Right atrium auricular region (tissue), 2 donors: ENCODE data around the gene AKT1. TPM values are rescaled to one million over a fixed set of nuclear protein-coding genes. Genes with fewer than 3 reads are reported as not detected.

Experiments used
- DNase-seq: peaks from one replicate; pipeline ENCODE4 v3.0.0-alpha.2; 2019; ENCODE audit warnings: low spot score
- H3K27ac ChIP-seq, 2 donors: fragments of 200-600 bp; sonication (generic); 1 replicate in 1 of 2; 2 replicates in 1 of 2; pipeline ENCODE4 v1.5.1; 2016 to 2019
- H3K27me3 ChIP-seq, 2 donors: fragments of 200-600 bp; sonication (generic); one replicate each; pipeline versions ENCODE4 v1.5.1 to v1.6.0; 2017 to 2019
- H3K36me3 ChIP-seq: fragments of 200-600 bp; sonication (generic); one replicate; pipeline ENCODE4 v1.5.1; 2016
- H3K4me1 ChIP-seq, 2 donors: fragments of 200-600 bp; sonication (generic); one replicate each; pipeline versions ENCODE4 v1.5.1 to v1.6.0; 2017 to 2019
- H3K4me3 ChIP-seq, 2 donors: fragments of 200-600 bp; sonication (generic); 1 replicate in 1 of 2; 2 replicates in 1 of 2; pipeline ENCODE4 v1.5.1; 2017 to 2019; ENCODE audit warnings: mild to moderate bottlenecking in 1 of 2, moderate library complexity in 1 of 2
- H3K9me3 ChIP-seq, 2 donors: fragments of 200-600 bp; sonication (generic); one replicate each; pipeline ENCODE4 v1.5.1; 2019
- CTCF ChIP-seq, 2 donors: fragments of 200-600 bp; sonication (generic); IDR thresholded peaks; one replicate each; pipeline ENCODE4 v1.5.1; 2019; ENCODE audit warnings: antibody characterized with exemption in 2 of 2
- total RNA-seq, 2 donors: library from RNA; depleted of rRNA; stranded (reverse); fragments of >200 nt; gene quantifications; one replicate each; pipeline ENCODE4 v1.1.0, GENCODE V29; 2016

Gene AKT1
- total RNA-seq, 2 donors from 2014 or later, result 77.7 to 93.8 TPM

DNA sequence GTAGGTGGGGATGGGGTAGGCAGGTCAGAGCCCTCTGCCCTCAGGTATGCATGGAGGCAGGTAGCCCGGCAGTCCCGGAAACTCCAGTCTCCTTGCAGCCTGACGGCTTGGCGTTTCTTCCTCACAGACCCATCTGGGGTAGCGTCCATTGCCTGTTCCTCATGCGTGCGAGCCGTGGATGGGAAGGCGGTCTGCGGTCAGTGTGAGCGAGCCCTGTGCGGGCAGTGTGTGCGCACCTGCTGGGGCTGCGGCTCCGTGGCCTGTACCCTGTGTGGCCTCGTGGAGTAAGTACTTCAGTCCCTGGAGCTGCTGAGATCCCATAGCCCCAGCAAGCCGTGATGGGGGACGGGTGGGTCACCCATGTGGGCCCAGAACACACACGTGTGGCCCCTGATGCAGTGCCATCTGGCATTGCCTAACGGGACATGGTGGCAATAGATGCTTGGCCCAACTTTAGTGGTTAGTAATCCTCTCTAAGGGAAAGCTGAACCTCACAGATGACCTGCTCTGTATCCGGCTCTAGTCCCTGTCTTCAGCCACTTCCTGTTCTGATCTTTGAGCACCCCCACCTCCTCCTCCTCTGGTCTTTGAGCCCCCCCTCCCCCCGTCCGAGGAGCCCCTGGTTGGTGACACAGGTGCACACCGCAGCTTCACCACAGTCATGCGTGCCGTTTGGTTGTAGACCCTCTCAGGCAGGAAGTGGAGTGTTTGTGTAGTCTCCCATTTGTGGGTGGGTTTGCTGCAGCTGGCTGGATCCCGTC lies 38.9 kb downstream of the AKT1 start:
- Histone ChIP-seq H3K27me3 (no peaks in the 10 kb centered on the region), H3K27ac (no peak overlapping the region), H3K4me1 (peaks cover 0 to 27% of the 10 kb centered on the region in 2 donors), H3K36me3 (peaks cover 40% of the 10 kb centered on the region), H3K4me3 (no peak overlapping the region), H3K9me3 (no peaks in the 10 kb centered on the region)
- TF ChIP-seq CTCF (IDR thresholded peaks at IDR 0.05), result no peak
- DNase-seq, result no peak

DNA sequence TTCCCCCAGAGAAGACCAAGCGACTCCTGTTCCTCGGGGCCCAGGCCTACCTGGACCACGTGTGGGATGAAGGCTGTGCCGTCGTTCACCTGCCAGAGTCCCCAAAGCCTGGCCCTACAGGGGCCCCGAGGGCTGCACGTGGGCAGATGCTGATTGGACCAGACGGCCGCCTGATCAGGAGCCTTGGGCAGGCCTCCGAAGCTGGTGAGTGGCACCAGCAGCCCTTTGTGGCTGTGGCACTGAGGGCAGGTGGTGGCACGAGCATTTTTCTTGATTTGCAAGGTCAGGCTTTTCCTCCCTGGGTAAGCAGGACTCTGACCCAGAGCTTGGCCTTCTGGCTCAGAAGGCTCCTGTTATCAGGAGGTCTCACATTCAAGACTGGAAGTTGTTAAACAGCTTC lies 39.9 kb downstream of the AKT1 start:
- peaks cover 40% of the 10 kb centered on the region for H3K36me3 ChIP-seq
- H3K4me3 ChIP-seq, result no peak overlapping the region
- TF ChIP-seq CTCF (IDR thresholded peaks at IDR 0.05), result no peak
- no peaks in the 10 kb centered on the region for H3K9me3 ChIP-seq
- no peak overlapping the region for H3K27ac ChIP-seq
- no peak for DNase-seq
- peaks cover 0 to 27% of the 10 kb centered on the region in 2 donors for H3K4me1 ChIP-seq
- no peaks in the 10 kb centered on the region for H3K27me3 ChIP-seq

DNA sequence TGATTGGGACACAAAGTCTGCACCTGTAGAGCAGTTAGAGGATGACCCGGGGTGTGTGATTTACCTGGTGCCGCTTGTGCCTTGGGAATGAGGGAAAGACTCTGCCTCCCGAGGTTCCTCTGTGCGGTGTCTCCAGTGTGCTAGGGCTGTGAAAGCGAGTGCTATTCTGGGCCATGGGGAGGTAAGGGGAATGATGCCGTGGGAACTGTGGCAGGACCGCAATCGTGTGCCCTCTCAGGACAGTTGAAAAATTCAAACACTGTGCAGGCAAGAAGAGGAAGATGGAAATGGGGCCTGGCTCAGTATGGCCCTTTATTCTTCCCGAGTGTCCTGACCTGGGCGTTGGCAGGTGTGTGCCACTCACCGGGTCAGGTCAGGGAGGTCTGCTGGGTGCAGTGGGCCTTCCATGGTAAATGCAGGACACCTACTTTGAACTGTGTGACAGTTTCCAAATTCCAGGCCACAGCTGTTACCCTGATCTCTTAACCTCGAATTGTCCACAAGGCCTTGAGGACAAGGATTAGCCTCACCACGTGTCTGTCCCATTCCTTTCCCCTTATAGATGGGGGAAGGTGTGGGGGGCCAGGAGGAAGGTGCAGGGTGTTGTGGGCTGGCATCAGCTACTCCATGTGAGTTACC lies 41.2 kb downstream of the AKT1 start:
- no peak for TF ChIP-seq CTCF (IDR thresholded peaks at IDR 0.05)
- no peak for DNase-seq

GRCh38 chr14:104753528-104754212 lies 41.9 kb downstream of the AKT1 start:
- Histone ChIP-seq H3K36me3 (peaks cover 26% of the 10 kb centered on the region), H3K4me1 (peaks cover 0 to 27% of the 10 kb centered on the region in 2 donors), H3K27ac (peak overlapping the region; percentile 87), H3K9me3 (no peaks in the 10 kb centered on the region), H3K27me3 (no peaks in the 10 kb centered on the region), H3K4me3 (peak overlapping the region; percentile 95 to 100)
- no peak for DNase-seq
- no peak for TF ChIP-seq CTCF (IDR thresholded peaks at IDR 0.05)

More for the DNA sequence above, 41.2 kb downstream of the AKT1 start:
- no peaks in the 10 kb centered on the region for H3K27me3 ChIP-seq
- H3K9me3 ChIP-seq, result no peaks in the 10 kb centered on the region
- H3K4me3 ChIP-seq, result peak overlapping the region; percentile 95 to 100
- peak overlapping the region in 1 of 2 donors; percentile 87 for H3K27ac ChIP-seq
- H3K4me1 ChIP-seq, result peaks cover 0 to 27% of the 10 kb centered on the region in 2 donors
- peaks cover 32% of the 10 kb centered on the region for H3K36me3 ChIP-seq

DNA sequence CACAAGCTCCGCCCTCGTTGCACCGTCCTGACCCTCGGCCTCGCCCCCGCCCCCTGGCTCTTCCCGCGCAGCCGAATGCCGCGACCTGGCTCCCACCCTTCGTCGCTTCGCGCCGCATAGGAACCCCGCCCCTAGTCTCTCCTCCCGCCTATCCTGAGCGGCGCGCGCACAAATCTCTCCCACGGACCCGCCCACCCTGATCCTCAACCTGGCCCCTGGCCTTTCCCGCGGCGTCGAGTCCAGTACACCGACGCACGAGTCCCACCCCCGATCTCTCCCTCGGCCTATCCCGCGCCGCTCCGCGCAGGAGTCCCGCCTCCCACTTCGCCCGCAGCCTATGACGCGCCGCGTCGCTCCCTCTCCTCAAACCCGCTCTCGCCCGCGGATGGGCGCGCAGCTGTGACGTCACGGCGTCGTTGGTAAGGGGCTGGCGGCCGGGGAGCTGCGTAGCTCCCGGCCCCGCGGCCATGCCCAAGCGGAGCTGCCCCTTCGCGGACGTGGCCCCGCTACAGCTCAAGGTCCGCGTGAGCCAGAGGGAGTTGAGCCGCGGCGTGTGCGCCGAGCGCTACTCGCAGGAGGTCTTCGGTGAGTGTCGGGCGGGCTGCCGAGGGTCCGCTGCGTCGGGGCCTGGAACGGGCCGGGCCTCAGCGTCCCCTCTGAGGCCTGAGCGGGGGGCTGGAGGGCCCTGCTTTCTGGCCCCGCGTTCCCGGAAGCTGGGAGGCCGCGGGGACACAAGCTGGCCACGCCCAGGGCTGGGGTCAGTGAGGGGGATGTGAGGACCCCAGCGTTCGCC lies 42.6 kb downstream of the AKT1 start, which contains the start of gene SIVA1:
Gene SIVA1 (plus strand): TSS at position 413 of the 793 bp plus-strand sequence. CDS start 55 bp downstream, at position 468.
- peaks cover 0 to 27% of the 10 kb centered on the region in 2 donors for H3K4me1 ChIP-seq
- H3K27ac ChIP-seq, result peak within 1 kb of the TSS; percentile 87
- DNase-seq, result peak; percentile 100
- H3K9me3 ChIP-seq, result no peaks in the 10 kb centered on the region
- H3K36me3 ChIP-seq, result peaks cover 21% of the 10 kb centered on the region
- no peak for TF ChIP-seq CTCF (IDR thresholded peaks at IDR 0.05)
- no peaks in the 10 kb centered on the region for H3K27me3 ChIP-seq
- H3K4me3 ChIP-seq, result peak within 1 kb of the TSS; percentile 95 to 100
